ENCODE results near the gene NEUROG1.

The NEUROG1 gene

GRCh38 chr5:135494196-135494595, 41.6 kb downstream of the NEUROG1 start:
- H3K4me3 ChIP-seq (ENCODE audit: low read length) = no peak overlapping the region
- DNase-seq (ENCODE audit: low read depth) = no peak
- no peak for TF ChIP-seq CTCF (conservative IDR thresholded peaks at IDR 0.05; ENCODE audit: low read length)

DNA sequence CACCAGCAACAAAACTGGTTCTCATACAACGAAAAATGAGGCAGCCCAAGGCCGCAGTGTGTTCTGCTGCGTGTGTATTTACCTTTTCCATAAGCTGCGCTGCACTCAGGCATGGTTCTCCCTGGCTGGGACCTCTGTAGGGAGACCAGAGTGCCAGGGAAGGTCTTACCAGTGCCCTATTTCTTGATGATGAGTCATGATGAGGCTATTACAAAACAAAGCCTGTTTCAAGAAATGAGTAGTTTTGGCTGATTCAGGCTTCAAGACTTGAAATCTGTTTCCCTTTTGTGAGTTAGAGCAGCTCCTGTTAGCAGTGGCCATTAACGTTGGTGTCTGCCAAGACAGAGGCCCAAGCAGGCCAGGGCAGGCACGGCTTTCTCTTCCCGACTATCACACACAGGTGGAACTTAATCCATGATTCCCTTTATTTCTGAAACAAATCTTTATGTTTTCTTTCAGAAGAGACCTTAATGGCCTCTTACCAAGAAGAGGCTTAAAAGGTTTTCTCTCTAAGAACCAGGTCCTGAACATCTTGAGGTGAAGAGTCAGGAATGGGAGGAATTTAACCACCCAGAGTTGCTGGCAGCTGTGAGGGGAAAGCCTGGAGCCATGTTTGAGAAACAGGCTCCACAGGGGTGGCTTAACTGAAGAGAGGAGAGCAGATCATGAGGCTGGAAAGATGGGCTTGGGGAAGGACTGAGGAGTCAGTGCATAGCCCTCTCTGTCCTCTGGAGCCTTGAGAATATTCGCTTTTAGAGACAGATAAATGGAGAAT, 42.2 kb downstream of the NEUROG1 start:
- no peak for TF ChIP-seq CTCF (conservative IDR thresholded peaks at IDR 0.05; ENCODE audit: low read length)
- peak; percentile 94 for DNase-seq (ENCODE audit: low read depth)
- no peak overlapping the region for H3K4me3 ChIP-seq (ENCODE audit: low read length)

GRCh38 chr5:135492319-135492626, 43.5 kb downstream of the NEUROG1 start:
- DNase-seq (ENCODE audit: low read depth) = no peak
- no peak for TF ChIP-seq CTCF (conservative IDR thresholded peaks at IDR 0.05; ENCODE audit: low read length)
- H3K4me3 ChIP-seq (ENCODE audit: low read length) = no peak overlapping the region

DNA sequence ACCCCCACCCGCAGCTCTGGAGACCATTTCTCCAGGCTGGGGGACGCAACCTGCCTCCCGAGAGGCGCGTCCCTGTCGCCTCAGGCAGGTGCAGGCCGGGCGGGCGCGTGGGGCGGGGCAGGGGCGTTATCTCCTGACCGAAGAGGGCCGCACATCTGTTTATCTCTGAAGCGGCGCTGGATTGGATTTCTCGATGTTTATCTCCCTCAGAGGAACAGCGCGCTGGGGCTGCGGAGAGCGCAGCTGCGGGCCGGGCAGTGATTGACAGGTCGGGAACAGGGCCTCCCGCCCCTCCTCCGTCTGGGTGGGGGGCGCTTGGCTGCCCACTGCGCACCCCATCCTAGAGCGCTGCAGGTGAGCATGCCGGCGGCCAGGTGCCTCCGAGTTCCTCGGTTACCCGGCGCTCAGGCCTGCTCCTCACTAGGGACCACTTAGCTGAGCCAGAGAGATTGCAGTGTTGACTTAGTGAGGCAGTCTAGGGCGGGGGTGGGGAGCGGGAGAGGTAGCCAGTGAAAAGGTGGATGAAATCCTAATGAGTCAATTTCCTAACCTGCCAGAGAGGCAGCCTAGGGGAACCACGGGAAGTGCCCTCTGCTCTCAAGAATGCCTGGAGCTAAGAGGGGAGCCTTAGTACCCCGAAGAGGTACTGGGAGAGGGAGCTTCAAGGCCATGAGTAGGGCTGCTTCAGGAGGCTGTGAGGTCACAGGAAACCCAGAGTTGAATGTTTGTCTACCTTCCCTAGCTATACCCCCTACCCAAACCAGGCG, 44.0 kb downstream of the NEUROG1 start:
- no peak for DNase-seq (ENCODE audit: low read depth)
- no peak overlapping the region for H3K4me3 ChIP-seq (ENCODE audit: low read length)
- no peak for TF ChIP-seq CTCF (conservative IDR thresholded peaks at IDR 0.05; ENCODE audit: low read length)

GRCh38 chr5:135491038-135491551, 44.7 kb downstream of the NEUROG1 start:
- no peak overlapping the region for H3K4me3 ChIP-seq (ENCODE audit: low read length)
- TF ChIP-seq CTCF (conservative IDR thresholded peaks at IDR 0.05; ENCODE audit: low read length) = no peak
- DNase-seq (ENCODE audit: low read depth) = no peak

- TF ChIP-seq CTCF (conservative IDR thresholded peaks at IDR 0.05; ENCODE audit: low read length) = no peak
- DNase-seq (ENCODE audit: low read depth) = no peak
- H3K4me3 ChIP-seq (ENCODE audit: low read length) = no peak overlapping the region
Observed at GRCh38 chr5:135490245-135491037, 45.3 kb downstream of the NEUROG1 start.
